B cell (primary cell): ENCODE data around the gene ACSM2B. TPM values are rescaled to one million over a fixed set of nuclear protein-coding genes. Genes with fewer than 3 reads are reported as not detected.

Source experiments
- ATAC-seq: fragments of 200-7000 bp; cut with Tn5 transposase; one replicate; pipeline ENCODE4 v1.10.0; 2021; ENCODE audit warnings: low read depth, mild to moderate bottlenecking, moderate number of reproducible peaks, moderate library complexity
- CTCF ChIA-PET: fragments of 350-600 bp; sonication (Branson Sonifier 250); formaldehyde crosslinking; loops from one replicate; lab custom pipeline; 2021; ENCODE audit warnings: antibody characterized with exemption, inconsistent platforms; lab: Charles Lee
- POLR2A ChIA-PET: fragments of 350-600 bp; sonication (Branson Sonifier 250); formaldehyde crosslinking; loops from one replicate; lab custom pipeline; 2021; ENCODE audit warnings: antibody characterized with exemption; lab: Charles Lee
- DNase-seq: peaks from one replicate; pipeline ENCODE4 v3.0.0; 2013
- H2AFZ ChIP-seq: 2 replicates; pipeline ENCODE4 v1.6.1; 2012; ENCODE audit warnings: mild to moderate bottlenecking, low read depth, low read length; ENCODE audit not compliant: insufficient read depth, poor library complexity, severe bottlenecking
- H3K27ac ChIP-seq, 2 donors: 1 replicate in 1 of 2; 2 replicates in 1 of 2; pipeline ENCODE4 v1.5.1; 2012 to 2013; ENCODE audit warnings: low read length in 2 of 2, mild to moderate bottlenecking in 2 of 2, moderate library complexity in 1 of 2
- H3K27me3 ChIP-seq, 4 experiments: fragments of 200-600 bp in 1 of 4; sonication (generic) in 1 of 4; replicated peaks in 1 of 4; 1 replicate in 2 of 4; 2 replicates in 2 of 4; pipeline versions ENCODE4 v1.6.1 to v1.7.0; 2013 to 2016; ENCODE audit warnings: low read length in 3 of 4, mild to moderate bottlenecking in 2 of 4, mixed read lengths in 1 of 4, moderate library complexity in 1 of 4; ENCODE audit not compliant: insufficient read depth in 4 of 4, control insufficient read depth in 3 of 4; ENCODE audit errors: control extremely low read depth in 1 of 4
- H3K36me3 ChIP-seq, 2 experiments: replicated peaks in 1 of 2; 1 replicate in 1 of 2; 2 replicates in 1 of 2; pipeline versions ENCODE4 v1.6.1 to v1.7.1; 2013; ENCODE audit warnings: low read length in 1 of 2; ENCODE audit not compliant: insufficient read depth in 2 of 2, control insufficient read depth in 1 of 2; ENCODE audit errors: control extremely low read depth in 1 of 2, extremely low read depth in 1 of 2
- H3K4me1 ChIP-seq, 2 donors: fragments of 200-600 bp in 1 of 2; sonication (generic) in 1 of 2; 1 replicate in 1 of 2; 2 replicates in 1 of 2; pipeline versions ENCODE4 v1.5.1 to v1.6.1; 2013 to 2017; ENCODE audit warnings: low read length in 2 of 2; ENCODE audit not compliant: control insufficient read depth in 2 of 2, insufficient read depth in 2 of 2
- H3K4me2 ChIP-seq: replicated peaks from 2 replicates; pipeline ENCODE3; 2012; ENCODE audit warnings: mild to moderate bottlenecking, low read depth, low read length; ENCODE audit not compliant: poor library complexity, severe bottlenecking
- H3K4me3 ChIP-seq, 5 experiments: fragments of 200-600 bp in 1 of 5; sonication (generic) in 1 of 5; 1 replicate in 3 of 5; 2 replicates in 2 of 5; pipeline versions ENCODE4 v1.5.1 to v1.7.0; 2011 to 2016; ENCODE audit warnings: low read length in 4 of 5, mild to moderate bottlenecking in 4 of 5, low read depth in 2 of 5, control low read depth in 1 of 5, moderate library complexity in 1 of 5; ENCODE audit not compliant: insufficient read depth in 1 of 5; ENCODE audit errors: control extremely low read depth in 1 of 5, extremely low read depth in 1 of 5
- H3K79me2 ChIP-seq: fragments of 200-600 bp; sonication (generic); one replicate; pipeline ENCODE4 v1.6.0; 2016; ENCODE audit warnings: low read length; ENCODE audit not compliant: control insufficient read depth, insufficient read depth
- H3K9ac ChIP-seq: fragments of 200-600 bp; sonication (generic); 2 replicates; pipeline ENCODE4 v1.6.1; 2017; ENCODE audit warnings: mild to moderate bottlenecking, low read length, moderate library complexity
- H3K9me3 ChIP-seq, 3 donors: one replicate each; pipeline versions ENCODE4 v1.6.1 to v1.7.1; 2013; ENCODE audit warnings: low read length in 2 of 3; ENCODE audit not compliant: control insufficient read depth in 2 of 3, insufficient read depth in 1 of 3; ENCODE audit errors: control extremely low read depth in 1 of 3
- H4K20me1 ChIP-seq: 2 replicates; pipeline ENCODE4 v1.6.0; 2012; ENCODE audit warnings: mild to moderate bottlenecking, low read length; ENCODE audit not compliant: insufficient read depth, control insufficient read depth, poor library complexity, severe bottlenecking
- H3K27ac Mint-ChIP-seq: one replicate; pipeline ENCODE4 v1.8.0; 2021; ENCODE audit warnings: mixed read lengths
- H3K27me3 Mint-ChIP-seq: one replicate; pipeline ENCODE4 v1.8.0; 2021; ENCODE audit warnings: mixed read lengths
- H3K4me1 Mint-ChIP-seq: one replicate; pipeline ENCODE4 v1.8.0; 2021; ENCODE audit warnings: mixed read lengths
- H3K4me3 Mint-ChIP-seq: one replicate; pipeline ENCODE4 v1.8.0; 2021; ENCODE audit warnings: mixed read lengths
- H3K9me3 Mint-ChIP-seq: one replicate; pipeline ENCODE4 v1.8.0; 2022; ENCODE audit warnings: mixed read lengths; ENCODE audit not compliant: insufficient read depth
- CTCF ChIP-seq: fragments of 200-600 bp; IDR thresholded peaks from one replicate; pipeline ENCODE4 v1.8.0; 2022; ENCODE audit warnings: antibody characterized with exemption, mild to moderate bottlenecking
- EZH2 ChIP-seq: IDR thresholded peaks from 2 replicates; pipeline ENCODE4 v1.6.1; 2012; ENCODE audit warnings: borderline replicate concordance, low read depth, mild to moderate bottlenecking, moderate library complexity, low read length; ENCODE audit not compliant: insufficient read depth, poor library complexity, severe bottlenecking
- WGBS: methylation state at CpG from one replicate; pipeline ENCODE4 v1.1.5; 2013; ENCODE audit warnings: missing lambda C conversion rate; ENCODE audit not compliant: insufficient coverage; 5-methylcytosine and 5-hydroxymethylcytosine counted together
- intact Hi-C: fragments of 100-400 bp; cut with micrococcal nuclease; formaldehyde crosslinking; loops from one replicate; pipeline ENCODE4 v1.10.0; 2022
- polyA plus RNA-seq: library from polyadenylated mRNA; depleted of rRNA; stranded (reverse); fragments of >200 nt; gene quantifications from 2 replicates; pipeline ENCODE4 v1.2.3, GENCODE V29; 2012
- total RNA-seq, 2 donors: library from RNA; stranded (reverse); fragments of 120-200 nt in 1 of 2; gene quantifications; 1 replicate in 1 of 2; 2 replicates in 1 of 2; pipeline versions ENCODE4 v1.2.3 to v1.2.4, GENCODE V29; 2013 to 2022

Gene ACSM2B
- total and polyA plus RNA-seq, 2 donors (not counting 1 experiment from before 2014, with no cell fraction given): not detected

- CTCF ChIA-PET: no interaction called here
- H3K4me1 ChIP-seq: no peaks in the 10 kb centered on the region
- H3K36me3 ChIP-seq: no peaks in the 10 kb centered on the region
- WGBS: 72% methylated on average over 7 of the region's 7 CpGs
- H2AFZ ChIP-seq: no peak overlapping the region
- intact Hi-C loops: no loop called here
- H3K4me2 ChIP-seq: no peak overlapping the region
- H3K79me2 ChIP-seq: no peaks in the 10 kb centered on the region
- H3K9ac ChIP-seq: no peak overlapping the region
- no peak overlapping the region for H3K27ac ChIP-seq
- DNase-seq (no peak), ATAC-seq (no peak)
- Mint-ChIP-seq H3K9me3 (no peaks in the 10 kb centered on the region), H3K4me3 (no peak overlapping the region), H3K27ac (no peak overlapping the region), H3K4me1 (no peaks in the 10 kb centered on the region), H3K27me3 (peaks cover 41% of the 10 kb centered on the region)
- POLR2A ChIA-PET: no interaction called here
- H3K27me3 ChIP-seq: peaks cover 0 to 6% (median 4%) of the 10 kb centered on the region in 4 experiments
- H3K4me3 ChIP-seq: no peak overlapping the region
- H4K20me1 ChIP-seq: no peaks in the 10 kb centered on the region
- H3K9me3 ChIP-seq: peaks cover 0 to 7% (median 0%) of the 10 kb centered on the region in 3 donors
- no peak for TF ChIP-seq EZH2
- TF ChIP-seq CTCF: no peak
Measured at GRCh38 chr16:20613481-20614185, 37.5 kb upstream of the ACSM2B start.
